Activated CD8-positive, alpha-beta memory T cell treated with anti-CD3 and anti-CD28 coated beads, Interleukin-2, amount 10 ng/mL, durations not matched to agents 7 days and 5 days (primary cell): ENCODE measurements around the gene COA1. TPM values are rescaled to one million over a fixed set of nuclear protein-coding genes. Genes with fewer than 3 reads are reported as not detected.
A peak's percentile ranks its signal among the peaks of the same experiment; 100 is the strongest.

Source experiments
- ATAC-seq: fragments of 150-1000 bp; cut with Tn5 transposase; one replicate; pipeline ENCODE4 v1.10.0; 2021; ENCODE audit warnings: moderate library complexity
- CTCF ChIA-PET: fragments of 350-600 bp; sonication (Branson Sonifier 250); formaldehyde crosslinking; loops from one replicate; lab custom pipeline; 2021; ENCODE audit warnings: antibody characterized with exemption; lab: Charles Lee
- DNase-seq: peaks from one replicate; pipeline ENCODE4 v3.0.0-alpha.2; 2020
- H3K27ac Mint-ChIP-seq: one replicate; pipeline ENCODE4 v1.8.0; 2021; ENCODE audit warnings: mild to moderate bottlenecking, mixed read lengths
- H3K27me3 Mint-ChIP-seq: one replicate; pipeline ENCODE4 v1.8.0; 2021; ENCODE audit warnings: mixed read lengths
- H3K36me3 Mint-ChIP-seq: one replicate; pipeline ENCODE4 v1.8.0; 2021; ENCODE audit warnings: mild to moderate bottlenecking, mixed read lengths
- H3K4me1 Mint-ChIP-seq: one replicate; pipeline ENCODE4 v1.8.0; 2021; ENCODE audit warnings: mixed read lengths
- H3K4me3 Mint-ChIP-seq: one replicate; pipeline ENCODE4 v1.8.0; 2021; ENCODE audit warnings: mild to moderate bottlenecking, moderate library complexity, mixed read lengths
- H3K9me3 Mint-ChIP-seq: one replicate; pipeline ENCODE4 v1.8.0; 2022; ENCODE audit warnings: low read depth, mixed read lengths
- total RNA-seq, 2 experiments: library from RNA; stranded (reverse); gene quantifications; one replicate each; pipeline ENCODE4 v1.2.3, GENCODE V29; 2021

Gene COA1
- total RNA-seq, 2 experiments from 2014 or later, result 66.7 to 73.0 TPM

GRCh38 chr7:43703573-43703972 lies 25.8 kb downstream of the COA1 start:
- peaks cover 27% of the 10 kb centered on the region for H3K9me3 Mint-ChIP-seq
- peaks cover 60% of the 10 kb centered on the region for H3K4me1 Mint-ChIP-seq
- ATAC-seq, result no peak

GRCh38 chr7:43702974-43703373 lies 26.3 kb downstream of the COA1 start:
- Mint-ChIP-seq H3K27me3 (no peaks in the 10 kb centered on the region), H3K9me3 (peaks cover 24% of the 10 kb centered on the region), H3K36me3 (peaks cover 49% of the 10 kb centered on the region), H3K4me1 (peaks cover 64% of the 10 kb centered on the region), H3K27ac (peak overlapping the region; percentile 9), H3K4me3 (no peak overlapping the region)
- DNase-seq (no peak), ATAC-seq (no peak)
- CTCF ChIA-PET, result interaction anchor here (4.1 to 6.8 kb wide), 2 partner anchors 119 to 136 kb away, joined by 34 to 332 read pairs; partner anchors contain the start of gene STK17A

More at GRCh38 chr7:43703573-43703972, 25.8 kb downstream of the COA1 start:
- Mint-ChIP-seq H3K27ac (no peak overlapping the region), H3K36me3 (peaks cover 55% of the 10 kb centered on the region), H3K4me3 (no peak overlapping the region), H3K27me3 (no peaks in the 10 kb centered on the region)
- DNase-seq, result no peak
- CTCF ChIA-PET, result interaction anchor here (1.7 to 3.9 kb wide), 2 partner anchors 122 to 125 kb away, joined by 5 to 38 read pairs; partner anchors contain the start of gene STK17A

- no peak overlapping the region for H3K27ac Mint-ChIP-seq
- no peak overlapping the region for H3K4me3 Mint-ChIP-seq
- peaks cover 38% of the 10 kb centered on the region for H3K36me3 Mint-ChIP-seq
- H3K27me3 Mint-ChIP-seq, result no peaks in the 10 kb centered on the region
- peaks cover 17% of the 10 kb centered on the region for H3K9me3 Mint-ChIP-seq
- CTCF ChIA-PET, result interaction anchor here (2.8 to 6.8 kb wide), 5 partner anchors 55 to 247 kb away, joined by 16 to 332 read pairs (median 34); partner anchors contain the start of gene STK17A
- peaks cover 68% of the 10 kb centered on the region for H3K4me1 Mint-ChIP-seq
- ATAC-seq (no peak), DNase-seq (no peak)
These were observed 27.4 kb downstream of the COA1 start for GRCh38 chr7:43701929-43702328.

GRCh38 chr7:43701500-43701854 lies 27.8 kb downstream of the COA1 start:
- Mint-ChIP-seq H3K4me1 (peaks cover 68% of the 10 kb centered on the region), H3K27me3 (no peaks in the 10 kb centered on the region), H3K4me3 (no peak overlapping the region), H3K27ac (no peak overlapping the region), H3K9me3 (peaks cover 17% of the 10 kb centered on the region), H3K36me3 (peaks cover 36% of the 10 kb centered on the region)
- CTCF ChIA-PET, result interaction anchor here (1.3 to 6.8 kb wide), 7 partner anchors 20 to 246 kb away, joined by 3 to 332 read pairs (median 20); partner anchors contain the start of gene STK17A
- ATAC-seq (no peak), DNase-seq (no peak)

DNA sequence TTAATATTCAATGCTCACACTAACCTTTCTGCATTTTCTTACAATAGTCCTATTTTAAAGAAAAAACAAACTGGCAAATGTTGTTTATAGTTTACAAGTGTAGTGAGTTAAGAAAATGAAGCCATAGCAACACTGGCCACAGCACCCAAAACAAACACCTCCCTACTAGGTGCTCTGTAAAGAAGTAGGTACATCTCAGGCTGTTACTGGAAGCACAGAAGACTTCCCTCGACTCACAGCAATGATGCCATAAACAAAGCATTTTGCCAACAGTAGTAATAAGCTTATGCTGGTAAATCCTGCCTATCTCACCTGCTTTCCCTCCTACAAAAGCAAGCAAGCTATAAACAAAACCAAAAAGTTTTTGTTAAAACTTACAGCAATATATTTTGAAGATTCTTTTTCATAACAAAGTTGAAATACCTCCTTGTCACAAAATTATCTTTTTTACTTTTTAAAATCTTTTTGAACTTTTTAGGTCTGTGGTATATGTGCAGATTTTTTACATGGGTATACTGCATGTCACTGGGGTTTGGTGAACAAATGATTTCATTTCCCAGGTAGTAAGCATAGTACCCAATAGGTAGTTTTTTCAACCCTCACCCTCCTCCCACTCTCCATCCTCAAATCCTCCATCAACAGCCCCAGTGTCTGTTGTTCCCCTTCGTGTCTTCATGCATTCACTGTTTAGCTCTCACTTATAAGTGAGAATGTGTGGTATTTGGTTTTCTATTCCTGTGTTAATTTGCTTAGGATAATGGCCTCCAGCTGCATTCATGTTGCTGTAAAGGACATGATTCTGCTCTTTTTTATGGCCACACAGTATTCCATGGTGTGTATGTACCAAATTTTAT lies 28.4 kb downstream of the COA1 start:
- peaks cover 17% of the 10 kb centered on the region for H3K9me3 Mint-ChIP-seq
- H3K27me3 Mint-ChIP-seq, result no peaks in the 10 kb centered on the region
- peak overlapping the region; percentile 34 for H3K27ac Mint-ChIP-seq
- H3K4me1 Mint-ChIP-seq, result peaks cover 68% of the 10 kb centered on the region
- no peak for DNase-seq
- peaks cover 35% of the 10 kb centered on the region for H3K36me3 Mint-ChIP-seq
- no peak overlapping the region for H3K4me3 Mint-ChIP-seq
- no peak for ATAC-seq
- CTCF ChIA-PET, result interaction anchor here (0.5 to 6.8 kb wide), 29 partner anchors 12 to 246 kb away, joined by 3 to 332 read pairs (median 6); partner anchors contain the start of genes COA1 and STK17A

GRCh38 chr7:43700059-43700501 lies 29.2 kb downstream of the COA1 start:
- no peak overlapping the region for H3K4me3 Mint-ChIP-seq
- H3K4me1 Mint-ChIP-seq, result peaks cover 66% of the 10 kb centered on the region
- CTCF ChIA-PET, result interaction anchor here (0.5 to 6.8 kb wide), 49 partner anchors 9 to 260 kb away, joined by 3 to 332 read pairs (median 4); partner anchors contain the start of genes COA1 and STK17A
- DNase-seq, result no peak
- ATAC-seq, result peak; percentile 73
- peaks cover 27% of the 10 kb centered on the region for H3K36me3 Mint-ChIP-seq
- H3K9me3 Mint-ChIP-seq, result peaks cover 14% of the 10 kb centered on the region
- peak overlapping the region; percentile 47 for H3K27ac Mint-ChIP-seq
- H3K27me3 Mint-ChIP-seq, result no peaks in the 10 kb centered on the region

DNA sequence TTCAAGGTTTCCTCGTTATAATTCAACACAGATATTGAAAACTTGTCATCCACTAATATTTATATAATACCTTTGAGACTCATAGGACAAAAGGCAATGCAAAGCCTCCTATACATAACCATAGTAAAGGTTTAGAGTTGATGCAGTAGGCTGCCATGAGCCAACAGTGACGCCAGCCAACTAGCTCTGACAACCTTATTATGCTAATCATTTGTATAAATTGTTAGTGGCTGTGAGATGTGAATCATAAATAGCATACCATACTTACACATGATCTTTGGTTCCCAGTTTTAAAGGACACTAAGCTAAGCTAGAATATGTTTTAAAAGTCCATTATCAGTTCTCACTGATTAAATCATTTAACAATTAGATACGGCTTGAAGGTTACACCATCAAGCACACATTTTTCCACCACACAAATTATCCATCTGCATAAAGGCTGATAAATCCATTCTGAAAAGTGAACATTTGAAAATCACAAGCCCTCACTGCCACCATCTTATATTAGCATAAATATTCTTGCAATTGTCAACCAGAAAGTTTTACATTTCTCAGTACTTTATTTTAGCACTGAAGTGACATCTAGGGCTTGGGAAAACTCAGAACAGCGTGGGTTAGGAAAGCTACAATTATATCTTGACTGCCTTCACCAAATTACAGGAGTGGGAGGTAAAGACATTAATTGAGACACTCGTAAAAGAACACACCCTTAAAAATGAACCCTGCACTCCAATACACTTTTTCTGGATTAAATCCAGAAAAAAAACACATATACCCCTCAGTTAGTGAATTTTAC lies 30.7 kb downstream of the COA1 start:
- H3K27me3 Mint-ChIP-seq, result no peaks in the 10 kb centered on the region
- peaks cover 5% of the 10 kb centered on the region for H3K9me3 Mint-ChIP-seq
- DNase-seq (no peak), ATAC-seq (no peak)
- CTCF ChIA-PET, result interaction anchor here (0.8 to 6.8 kb wide), 25 partner anchors 10 to 243 kb away, joined by 3 to 332 read pairs (median 6); partner anchors contain the start of genes COA1 and STK17A
- H3K4me1 Mint-ChIP-seq, result peaks cover 52% of the 10 kb centered on the region
- no peak overlapping the region for H3K27ac Mint-ChIP-seq
- H3K36me3 Mint-ChIP-seq, result peaks cover 13% of the 10 kb centered on the region
- no peak overlapping the region for H3K4me3 Mint-ChIP-seq

DNA sequence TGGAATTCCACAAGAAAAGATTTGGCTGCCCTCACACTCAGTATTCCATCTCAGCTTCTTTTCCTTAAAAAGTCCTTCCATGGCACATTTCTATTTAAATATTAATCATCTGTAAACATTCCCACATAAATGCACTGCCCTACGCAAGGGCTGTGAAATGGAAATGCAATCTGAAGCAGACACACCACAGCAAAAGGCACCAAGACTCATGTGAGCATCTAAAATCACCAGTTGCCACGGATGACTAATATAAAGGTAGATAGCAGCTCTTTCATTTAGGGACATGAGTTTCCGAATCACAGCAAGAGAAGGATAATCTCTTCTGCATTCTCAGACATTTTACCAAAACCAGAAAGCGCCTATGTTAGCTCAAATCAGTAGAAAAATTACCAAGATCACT lies 31.6 kb downstream of the COA1 start:
- H3K4me3 Mint-ChIP-seq, result no peak overlapping the region

DNA sequence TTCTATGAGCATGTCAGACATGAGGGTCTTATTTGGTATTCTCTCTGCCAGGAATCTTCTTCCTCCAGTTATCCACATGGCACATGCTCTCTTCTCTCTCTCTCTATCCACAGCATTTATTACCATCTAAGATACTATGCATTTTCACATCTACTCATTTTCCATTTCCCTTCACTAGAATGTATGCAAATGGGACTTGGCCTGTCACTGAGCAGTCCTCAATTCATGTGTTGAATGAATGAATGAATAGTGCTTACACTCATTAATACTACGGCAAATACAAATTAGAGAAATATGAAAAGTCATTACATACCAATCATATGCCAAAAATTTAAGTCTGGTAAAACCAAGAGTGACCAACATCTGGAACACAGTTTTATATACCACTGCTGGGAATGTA lies 34.0 kb downstream of the COA1 start:
- no peak overlapping the region for H3K4me3 Mint-ChIP-seq
- H3K36me3 Mint-ChIP-seq, result peaks cover 6% of the 10 kb centered on the region
- peaks cover 28% of the 10 kb centered on the region for H3K4me1 Mint-ChIP-seq
- H3K27me3 Mint-ChIP-seq, result no peaks in the 10 kb centered on the region
- H3K27ac Mint-ChIP-seq, result no peak overlapping the region
- H3K9me3 Mint-ChIP-seq, result no peaks in the 10 kb centered on the region
- DNase-seq, result no peak
- CTCF ChIA-PET, result no interaction called here
- no peak for ATAC-seq

More for the DNA sequence above, 31.6 kb downstream of the COA1 start:
- H3K27me3 Mint-ChIP-seq, result no peaks in the 10 kb centered on the region
- H3K4me1 Mint-ChIP-seq, result peaks cover 42% of the 10 kb centered on the region
- DNase-seq (no peak), ATAC-seq (no peak)
- CTCF ChIA-PET, result interaction anchor here (0.8 to 6.8 kb wide), 11 partner anchors 9 to 242 kb away, joined by 3 to 332 read pairs (median 6); partner anchors contain the start of gene STK17A
- peaks cover 4% of the 10 kb centered on the region for H3K36me3 Mint-ChIP-seq
- H3K27ac Mint-ChIP-seq, result no peak overlapping the region
- no peaks in the 10 kb centered on the region for H3K9me3 Mint-ChIP-seq

DNA sequence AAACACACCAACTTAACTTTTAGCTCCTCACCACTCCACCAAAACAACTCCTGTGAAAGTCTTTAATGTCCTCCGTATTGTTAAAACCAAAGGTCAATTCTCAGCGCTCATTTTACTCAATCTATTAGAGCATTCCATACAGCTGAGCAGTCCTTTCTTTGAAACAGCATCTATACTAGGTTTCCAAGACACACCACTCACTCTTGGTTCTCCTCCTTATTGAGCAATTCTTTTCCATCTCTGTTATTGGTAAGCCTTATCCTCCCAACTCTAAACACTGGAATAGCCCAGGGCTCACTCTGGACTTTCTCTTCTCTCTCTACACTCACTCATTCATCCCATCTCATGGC lies 34.9 kb downstream of the COA1 start:
- peaks cover 23% of the 10 kb centered on the region for H3K4me1 Mint-ChIP-seq
- H3K27ac Mint-ChIP-seq, result no peak overlapping the region
- no peak overlapping the region for H3K4me3 Mint-ChIP-seq
- H3K27me3 Mint-ChIP-seq, result no peaks in the 10 kb centered on the region
- no peaks in the 10 kb centered on the region for H3K9me3 Mint-ChIP-seq
- H3K36me3 Mint-ChIP-seq, result peaks cover 10% of the 10 kb centered on the region
- DNase-seq, result no peak
- CTCF ChIA-PET, result interaction anchor here (4.6 kb wide), 1 partner anchor 112 kb away, joined by 24 read pairs; the partner anchor contains the start of gene STK17A
- ATAC-seq, result no peak

DNA sequence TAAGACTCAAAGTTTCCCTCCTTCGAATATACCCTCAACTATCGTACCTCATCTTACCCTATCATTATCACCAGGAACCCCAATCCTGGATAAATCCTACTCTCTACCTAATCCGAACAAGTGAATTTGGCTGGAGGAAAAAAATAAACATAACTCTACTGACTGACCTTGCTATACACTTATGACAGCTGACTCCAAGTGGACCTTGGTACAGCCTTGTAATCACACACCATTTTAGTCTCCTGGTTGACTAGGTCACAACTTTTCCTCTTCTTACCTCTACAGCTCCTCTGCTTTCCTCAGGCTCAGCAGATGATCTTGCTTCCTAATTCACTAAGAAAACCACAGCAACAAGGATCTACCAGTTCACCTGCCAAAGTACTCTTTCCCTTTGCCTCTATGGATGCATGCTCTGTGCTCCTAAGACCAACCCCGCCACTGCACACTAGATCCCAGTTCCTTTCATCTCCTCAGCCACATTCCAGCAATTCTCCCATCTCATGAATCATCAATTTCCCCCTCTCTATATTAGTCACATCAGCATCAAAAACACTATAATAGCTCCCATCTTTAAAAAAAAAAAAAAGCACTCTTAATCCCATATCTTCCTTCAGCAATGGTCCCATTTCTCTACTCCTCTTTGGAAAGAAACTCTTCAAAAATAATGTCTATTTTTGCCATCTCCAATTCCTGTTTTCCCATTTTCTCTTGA lies 35.5 kb downstream of the COA1 start:
- Mint-ChIP-seq H3K36me3 (peaks cover 15% of the 10 kb centered on the region), H3K4me1 (peaks cover 25% of the 10 kb centered on the region), H3K9me3 (no peaks in the 10 kb centered on the region), H3K4me3 (no peak overlapping the region), H3K27me3 (no peaks in the 10 kb centered on the region), H3K27ac (no peak overlapping the region)
- CTCF ChIA-PET, result interaction anchor here (0.7 to 4.6 kb wide), 4 partner anchors 11 to 144 kb away, joined by 3 to 24 read pairs (median 3); partner anchors contain the start of gene STK17A
- ATAC-seq (no peak), DNase-seq (no peak)

GRCh38 chr7:43692582-43693373 lies 36.5 kb downstream of the COA1 start:
- H3K9me3 Mint-ChIP-seq, result peaks cover 2% of the 10 kb centered on the region
- DNase-seq, result no peak
- peaks cover 17% of the 10 kb centered on the region for H3K4me1 Mint-ChIP-seq
- no peak for ATAC-seq
- H3K27ac Mint-ChIP-seq, result no peak overlapping the region
- peaks cover 22% of the 10 kb centered on the region for H3K36me3 Mint-ChIP-seq
- CTCF ChIA-PET, result interaction anchor here (0.6 to 4.6 kb wide), 4 partner anchors 10 to 110 kb away, joined by 3 to 24 read pairs (median 3); partner anchors contain the start of gene STK17A
- no peaks in the 10 kb centered on the region for H3K27me3 Mint-ChIP-seq
- H3K4me3 Mint-ChIP-seq, result no peak overlapping the region
